ENCODE results near the gene POLR1H.
A peak's percentile ranks its signal among the peaks of the same experiment; 100 is the strongest.

Gene POLR1H

GRCh38 chr6:30075790-30076732 lies 15.0 kb downstream of the POLR1H start:
- DNase-seq = peak; percentile 55
- peak; percentile 95 for TF ChIP-seq CTCF (IDR thresholded peaks at IDR 0.05; ENCODE audit: low read depth, low read length)
- peak overlapping the region; percentile 27 for H3K4me3 ChIP-seq (ENCODE audit: low read depth, low read length)
- peaks cover 3% of the 10 kb centered on the region for H3K9me3 ChIP-seq (ENCODE audit: severe bottlenecking)
- H3K36me3 ChIP-seq = no peaks in the 10 kb centered on the region
- H3K27me3 ChIP-seq (ENCODE audit: insufficient read depth, low read depth, severe bottlenecking) = peaks cover 76% of the 10 kb centered on the region
- no peak overlapping the region for H3K27ac ChIP-seq

- DNase-seq = no peak
- H3K9me3 ChIP-seq (ENCODE audit: severe bottlenecking) = peaks cover 9% of the 10 kb centered on the region
- H3K27ac ChIP-seq = no peak overlapping the region
- no peak for TF ChIP-seq CTCF (IDR thresholded peaks at IDR 0.05; ENCODE audit: low read depth, low read length)
- H3K27me3 ChIP-seq (ENCODE audit: insufficient read depth, low read depth, severe bottlenecking) = peaks cover 79% of the 10 kb centered on the region
- no peak overlapping the region for H3K4me3 ChIP-seq (ENCODE audit: low read depth, low read length)
- H3K36me3 ChIP-seq = no peaks in the 10 kb centered on the region
Measured at GRCh38 chr6:30077218-30077617, 16.2 kb downstream of the POLR1H start.

GRCh38 chr6:30087876-30088275 lies 26.8 kb downstream of the POLR1H start:
- Histone ChIP-seq H3K36me3 (no peaks in the 10 kb centered on the region), H3K9me3 (ENCODE audit: severe bottlenecking) (peaks cover 14% of the 10 kb centered on the region), H3K4me3 (ENCODE audit: low read depth, low read length) (no peak overlapping the region), H3K27ac (no peak overlapping the region), H3K27me3 (ENCODE audit: insufficient read depth, low read depth, severe bottlenecking) (peaks cover 86% of the 10 kb centered on the region)
- no peak for TF ChIP-seq CTCF (IDR thresholded peaks at IDR 0.05; ENCODE audit: low read depth, low read length)
- DNase-seq = no peak

- no peak for DNase-seq
- no peak for TF ChIP-seq CTCF (IDR thresholded peaks at IDR 0.05; ENCODE audit: low read depth, low read length)
- Histone ChIP-seq H3K36me3 (no peaks in the 10 kb centered on the region), H3K27me3 (ENCODE audit: insufficient read depth, low read depth, severe bottlenecking) (peaks cover 100% of the 10 kb centered on the region), H3K9me3 (ENCODE audit: severe bottlenecking) (peaks cover 6% of the 10 kb centered on the region), H3K27ac (no peak overlapping the region), H3K4me3 (ENCODE audit: low read depth, low read length) (no peak overlapping the region)
Measured at GRCh38 chr6:30091577-30092381, 30.7 kb downstream of the POLR1H start.

GRCh38 chr6:30092852-30093543 lies 31.9 kb downstream of the POLR1H start:
- Histone ChIP-seq H3K36me3 (no peaks in the 10 kb centered on the region), H3K27ac (no peak overlapping the region), H3K4me3 (ENCODE audit: low read depth, low read length) (no peak overlapping the region), H3K27me3 (ENCODE audit: insufficient read depth, low read depth, severe bottlenecking) (peaks cover 100% of the 10 kb centered on the region), H3K9me3 (ENCODE audit: severe bottlenecking) (no peaks in the 10 kb centered on the region)
- TF ChIP-seq CTCF (IDR thresholded peaks at IDR 0.05; ENCODE audit: low read depth, low read length) = no peak
- DNase-seq = no peak

Measured in WERI-Rb-1 (cell line).